ENCODE results near the gene TCEAL4.
"Not testable (repeated sequence)": the region's sequence is repeated elsewhere in the genome, so short reads cannot be mapped to it uniquely, and the experiment has no call there.

The TCEAL4 gene

DNA sequence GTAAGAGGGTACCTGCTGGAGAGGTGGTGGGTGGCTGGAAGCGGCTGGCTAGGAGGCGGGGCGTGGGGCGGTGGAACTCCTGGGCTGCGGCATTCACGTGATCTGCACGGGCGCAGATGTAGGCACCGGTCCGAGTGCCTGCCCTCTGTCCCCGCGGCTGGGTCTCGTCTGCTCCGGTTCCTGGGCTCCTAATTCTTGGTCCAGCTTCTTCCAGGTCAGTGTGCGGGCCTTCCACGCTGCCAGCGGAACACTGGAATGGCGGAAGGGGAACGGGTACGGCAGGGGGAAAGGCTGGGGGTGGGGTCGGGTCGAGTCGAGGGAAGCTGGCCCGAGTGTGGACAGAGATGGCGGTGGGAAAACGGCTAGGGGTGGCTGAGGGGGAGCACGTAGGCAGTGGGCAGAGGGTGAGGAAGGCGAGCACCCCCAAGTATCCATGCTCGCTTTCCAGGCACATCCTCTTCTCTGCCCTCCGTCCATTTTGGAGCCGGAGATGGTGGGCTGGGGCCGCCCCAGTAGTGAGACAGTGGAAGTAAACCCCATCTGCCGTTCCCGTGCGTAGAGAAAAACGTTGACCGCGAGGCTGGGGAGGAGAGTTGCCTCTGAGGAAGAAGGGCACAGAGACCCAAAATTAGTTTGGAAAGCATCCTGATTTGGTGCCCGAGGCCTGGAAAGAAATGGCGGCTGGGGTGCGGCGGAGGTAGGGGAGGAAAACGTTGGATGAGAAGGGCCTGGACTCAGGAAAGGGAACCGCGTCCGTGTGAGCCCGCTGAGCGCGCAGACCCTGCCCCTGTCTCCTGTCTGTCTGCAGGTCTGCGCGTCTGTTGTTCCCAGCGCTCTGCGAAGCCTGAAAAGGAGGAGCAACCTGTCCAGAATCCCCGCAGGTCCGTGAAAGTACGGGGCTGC lies at the start of gene TCEAL4:
Gene TCEAL4, plus strand, starts transcription at position 105 of the 903 bp plus-strand sequence. CDS start 1,161 bp downstream, outside the sequence.
- DNase-seq, result peak; percentile 30

- DNase-seq, result no peak
Observed at GRCh38 chrX:103536071-103536470, 49.2 kb upstream of the TCEAL4 start.

DNA sequence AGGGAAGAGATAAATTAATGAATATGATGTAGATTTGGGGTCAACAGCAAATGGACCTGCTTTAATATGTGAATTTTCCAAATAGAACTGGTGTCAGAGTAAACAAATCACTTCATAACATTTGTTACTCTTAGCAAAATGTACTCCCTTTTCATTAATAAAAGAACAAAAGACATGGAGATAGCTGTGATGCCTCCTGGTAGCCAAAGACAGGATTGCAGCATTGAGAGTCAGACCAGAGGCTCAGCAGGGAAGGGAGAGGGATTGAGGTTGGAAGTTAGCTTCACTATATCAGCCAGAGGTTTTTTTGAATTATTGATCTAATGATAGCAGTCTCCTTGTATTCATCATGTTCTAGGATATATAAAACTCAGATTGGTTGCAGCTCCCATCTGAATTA lies 48.6 kb upstream of the TCEAL4 start:
- DNase-seq, result no peak

DNA sequence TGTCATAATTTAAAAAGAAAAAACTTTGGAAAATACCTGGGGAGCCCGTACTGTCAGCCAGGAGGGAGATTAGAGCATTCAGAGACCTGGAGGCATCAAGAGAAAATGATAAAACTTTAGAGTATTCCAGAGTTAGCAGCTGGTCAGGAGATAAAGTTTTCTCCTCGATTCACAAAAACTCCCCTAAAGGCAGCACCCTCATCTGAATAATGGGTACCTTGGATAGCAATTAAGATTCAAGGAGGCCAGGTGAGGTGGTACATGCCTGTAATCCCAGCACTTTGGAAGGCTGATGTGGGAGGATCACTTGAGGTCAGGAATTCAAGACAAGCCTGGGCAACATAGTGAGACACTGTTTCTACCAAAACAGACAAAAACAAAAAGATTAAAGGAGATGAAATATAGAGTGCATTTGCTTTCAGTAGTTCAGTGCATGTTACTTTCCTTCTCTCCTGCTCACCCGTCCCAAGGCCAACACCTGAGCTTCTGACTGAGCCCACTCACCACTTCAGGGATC lies 47.4 kb upstream of the TCEAL4 start:
- DNase-seq, result no peak

GRCh38 chrX:103538728-103539127 lies 46.6 kb upstream of the TCEAL4 start:
- DNase-seq, result no peak

GRCh38 chrX:103539695-103540094 lies 45.6 kb upstream of the TCEAL4 start:
- DNase-seq, result no peak

- no peak for DNase-seq
Observed at GRCh38 chrX:103540145-103540544, 45.2 kb upstream of the TCEAL4 start.

GRCh38 chrX:103549916-103550315 lies 35.4 kb upstream of the TCEAL4 start:
- DNase-seq, result no peak

DNA sequence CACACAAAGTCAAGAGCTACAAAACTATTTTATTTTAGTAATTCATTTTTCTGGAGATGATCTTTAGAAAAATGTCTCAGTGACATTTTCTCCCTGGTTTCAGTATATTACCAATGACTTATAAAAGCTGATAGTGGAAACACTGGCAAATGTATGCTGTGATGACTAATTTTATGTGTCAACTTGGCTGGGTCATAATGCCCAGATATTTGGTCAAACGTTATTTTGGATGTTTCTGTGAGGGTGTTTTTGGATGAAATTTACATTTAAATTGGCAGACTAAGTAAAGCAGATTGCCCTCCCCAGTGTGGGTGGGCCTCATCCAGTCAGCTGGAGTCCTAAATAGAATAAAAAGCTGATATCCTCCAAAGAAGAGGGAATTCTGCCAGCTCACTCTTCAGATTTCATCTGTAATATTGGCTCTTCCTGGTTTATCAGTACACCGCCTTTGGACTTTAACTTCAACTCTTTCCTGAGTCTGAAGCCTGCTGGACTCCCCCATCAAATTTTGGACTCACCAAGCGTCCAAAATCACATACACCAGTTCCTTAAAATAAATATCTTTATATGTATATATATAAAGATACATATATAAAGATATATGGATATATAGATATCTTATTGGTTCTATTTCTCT lies 34.8 kb upstream of the TCEAL4 start:
- no peak for DNase-seq

- DNase-seq, result no peak
Observed at GRCh38 chrX:103552236-103552635, 33.1 kb upstream of the TCEAL4 start.

GRCh38 chrX:103554687-103555424 lies 30.5 kb upstream of the TCEAL4 start:
- DNase-seq, result peak; percentile 68

DNA sequence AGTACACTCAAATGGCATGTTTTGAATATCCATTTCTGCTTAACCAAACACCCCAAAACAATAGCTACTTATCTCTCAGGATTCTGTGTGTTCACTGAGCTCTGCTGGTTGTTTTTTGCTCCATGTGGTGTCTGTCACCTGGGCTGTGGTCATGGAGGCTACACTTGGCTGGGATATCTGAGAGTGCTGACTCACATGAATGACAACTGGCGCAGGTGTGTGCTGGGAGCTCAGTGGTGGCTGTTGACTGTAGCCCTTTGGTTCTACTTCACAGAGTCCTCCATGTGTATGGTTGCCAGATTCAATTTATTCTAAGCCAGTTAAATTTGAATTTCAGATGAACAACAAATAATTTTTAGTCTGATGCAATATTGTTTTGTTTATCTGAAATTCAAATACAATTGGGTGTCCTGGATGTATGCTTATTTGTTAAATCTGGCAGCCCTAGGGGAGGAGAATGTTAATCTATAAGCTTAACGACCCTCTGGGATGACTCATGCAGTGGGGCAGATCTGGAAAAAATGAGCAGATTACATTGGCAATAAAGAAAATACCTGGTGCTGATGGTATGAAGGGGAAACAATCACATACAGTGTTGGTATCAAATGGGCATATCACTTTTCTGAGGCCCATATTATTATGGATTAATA lies 28.2 kb upstream of the TCEAL4 start:
- no peak for DNase-seq

GRCh38 chrX:103560256-103560655 lies 25.1 kb upstream of the TCEAL4 start:
- no peak for DNase-seq

GRCh38 chrX:103562801-103563200 lies 22.5 kb upstream of the TCEAL4 start:
- no peak for DNase-seq

DNA sequence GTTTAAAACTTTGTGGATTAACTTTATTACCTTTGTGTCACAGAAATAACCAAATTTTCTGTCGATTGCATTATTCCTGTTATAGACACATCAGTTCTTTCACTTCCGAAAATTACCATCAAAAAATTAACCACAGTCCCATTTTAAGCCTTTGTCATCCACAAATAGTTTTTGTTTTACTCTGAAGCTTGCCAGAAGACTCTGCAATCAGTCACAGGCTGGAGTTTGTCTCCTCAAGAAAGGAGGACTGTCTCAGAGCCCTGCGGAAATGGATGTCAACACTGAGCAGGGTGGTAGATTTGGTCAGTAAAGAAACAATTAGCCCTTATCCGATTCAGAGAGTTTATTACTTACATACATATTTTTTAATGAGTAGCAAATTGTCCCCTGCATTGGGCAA lies 20.1 kb upstream of the TCEAL4 start:
- no peak for DNase-seq

GRCh38 chrX:103565752-103566151 lies 19.6 kb upstream of the TCEAL4 start:
- DNase-seq, result no peak

GRCh38 chrX:103571121-103571520 lies 14.2 kb upstream of the TCEAL4 start:
- DNase-seq, result no peak

DNA sequence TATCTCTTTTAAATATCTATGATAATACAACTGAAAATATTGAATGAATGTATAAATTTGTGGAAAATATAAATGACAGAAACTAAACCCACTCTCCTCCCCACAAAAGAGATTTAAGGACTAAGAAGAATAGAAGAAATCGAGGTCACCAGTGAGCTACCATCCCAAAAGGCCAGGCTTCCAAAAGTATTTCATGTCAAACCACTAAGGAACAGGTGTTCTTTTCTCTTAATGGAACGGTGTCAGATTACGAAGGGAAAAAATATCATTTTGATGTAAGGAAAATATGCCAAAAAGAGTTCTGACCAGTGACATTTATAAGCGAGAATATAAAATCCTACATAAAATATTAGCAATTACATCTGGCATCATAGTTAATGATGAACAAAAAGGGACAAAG lies 13.6 kb upstream of the TCEAL4 start:
- no peak for DNase-seq

DNA sequence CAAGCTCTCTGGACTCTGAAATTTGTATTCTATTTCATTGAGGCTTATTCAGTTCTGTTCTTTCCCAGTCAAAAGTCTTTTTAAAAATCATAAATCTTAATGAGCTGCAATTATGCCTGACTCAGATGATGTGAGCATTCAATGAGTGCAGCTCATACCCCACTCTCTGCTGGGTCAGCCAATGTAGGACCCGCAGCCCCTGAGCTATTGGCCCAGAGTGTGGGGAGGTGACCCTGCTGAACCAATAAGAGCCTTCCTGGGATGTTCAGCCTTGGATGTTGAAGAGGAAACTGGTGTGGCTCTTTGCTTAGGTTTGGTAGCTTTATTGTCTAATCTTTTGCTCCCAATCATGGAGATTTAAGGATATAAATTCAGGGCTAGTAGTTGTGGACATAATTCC lies 12.1 kb upstream of the TCEAL4 start:
- DNase-seq, result no peak

DNA sequence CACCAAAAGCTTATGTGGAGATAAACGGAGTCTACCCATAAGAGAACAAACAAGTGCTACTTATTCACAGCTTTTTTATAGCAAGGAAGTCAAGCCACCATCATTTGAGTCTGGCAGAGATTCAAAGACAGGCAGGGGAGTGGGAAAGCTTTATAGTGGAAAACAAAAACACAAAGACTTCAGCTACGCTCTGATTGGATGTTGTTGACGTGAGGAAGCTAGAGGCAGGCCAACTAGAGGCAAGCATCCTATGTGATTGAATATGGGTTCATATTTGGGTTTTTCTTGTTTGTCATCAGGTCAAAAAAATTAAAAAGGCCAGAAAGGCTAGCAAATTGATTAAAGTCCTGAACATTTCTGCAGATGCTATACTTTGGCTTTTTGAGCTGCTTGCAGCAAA lies 719 bp upstream of the TCEAL4 start:
- DNase-seq, result no peak

DNA sequence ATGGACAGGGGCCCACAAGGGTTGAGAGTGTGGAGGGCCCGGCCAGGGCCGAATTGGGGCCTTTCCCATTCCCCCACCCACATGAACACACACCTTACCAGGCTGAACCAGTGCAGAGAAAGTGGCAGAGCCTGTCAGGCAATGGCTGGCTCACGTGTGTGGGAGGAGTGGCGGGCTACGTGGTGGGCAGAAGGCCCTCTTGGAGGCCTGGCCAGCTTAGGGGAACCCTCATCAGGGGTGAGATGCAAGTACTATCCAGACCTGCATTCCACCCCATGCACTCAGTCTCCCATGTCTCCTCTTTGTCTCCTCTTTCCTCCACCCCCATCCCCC lies 965 bp downstream of the TCEAL4 start:
- peak; percentile 3 for DNase-seq

GRCh38 chrX:103586659-103587058 lies 1.3 kb downstream of the TCEAL4 start:
- DNase-seq, result no peak

- not testable (repeated sequence) for DNase-seq
Observed at GRCh38 chrX:103592295-103592694, 7.0 kb downstream of the TCEAL4 start.
